ENCODE results near the gene CAV1. TPM values are rescaled to one million over a fixed set of nuclear protein-coding genes. Genes with fewer than 3 reads are reported as not detected.

The CAV1 gene
- total and polyA plus RNA-seq, 2 of the 13 experiments (the other 11 are each of a cell fraction or from before 2014, with no cell fraction given) = 0.40 TPM; not detected in 1

GRCh38 chr7:116535416-116535815 lies 10.6 kb downstream of the CAV1 start:
- H3K4me2 ChIP-seq (ENCODE audit: low read depth, low read length) = no peak overlapping the region
- in situ Hi-C loops (cut with HindIII; ENCODE audit: extremely low pct_ligation_motif_present, low pct_unique_long_range_greater_than_20kb) = no loop called here

More at GRCh38 chr7:116535416-116535815, 10.6 kb downstream of the CAV1 start:
- H3K4me3 ChIP-seq (replicated peaks in 1 of 3; ENCODE audit: insufficient read depth in 1 of 3, low read depth in 2 of 3, low read length in 3 of 3) = no peak overlapping the region
- peaks cover 13% of the 10 kb centered on the region for H3K4me1 ChIP-seq (ENCODE audit: insufficient read depth, low read length)
- no peaks in the 10 kb centered on the region for H3K36me3 ChIP-seq (replicated peaks in 1 of 2; ENCODE audit: control insufficient read depth in 1 of 2, insufficient read depth in 2 of 2, low read length in 2 of 2)
- no peak overlapping the region for H3K9ac ChIP-seq (ENCODE audit: insufficient read depth, low read depth, low read length)
- no peak for DNase-seq (ENCODE audit: low spot score)
- WGBS (ENCODE audit: low lambda C conversion rate) = 32% methylated on average over 1 of the region's 1 CpG
- no TSS peak for BruUV-seq (replicated peaks)
- ChIA-PET POLR2A (no interaction called here), CTCF (ENCODE audit: low intra/inter-chr PET ratio, low total read pairs) (no interaction called here)
- ATAC-seq = no peak
- H3K27ac ChIP-seq (ENCODE audit: extremely low read length, insufficient read depth, low read length) = no peak overlapping the region
- H3K27me3 ChIP-seq (ENCODE audit: control insufficient read depth in 1 of 2, insufficient read depth in 2 of 2, low read length in 2 of 2) = no peaks in the 10 kb centered on the region
- H3K9me3 ChIP-seq (ENCODE audit: low read length) = no peaks in the 10 kb centered on the region
- intact Hi-C loops (cut with micrococcal nuclease; ENCODE audit: unreplicated experiment) = no loop called here
- H2AFZ ChIP-seq (ENCODE audit: low read length) = no peak overlapping the region
- TF ChIP-seq ZNF530 (CRISPR knock-in tag; IDR thresholded peaks at IDR 0.05; ENCODE audit: low read depth) (no peak), MAF1 (CRISPR knock-in tag; IDR thresholded peaks at IDR 0.05; ENCODE audit: borderline replicate concordance) (no peak), GFI1 (CRISPR knock-in tag; IDR thresholded peaks at IDR 0.05; ENCODE audit: borderline replicate concordance) (no peak), TFE3 (CRISPR knock-in tag; IDR thresholded peaks at IDR 0.05) (no peak), ZFP82 (CRISPR knock-in tag; IDR thresholded peaks at IDR 0.05; ENCODE audit: borderline replicate concordance) (no peak), ZNF121 (CRISPR knock-in tag; IDR thresholded peaks at IDR 0.05) (no peak), GPN1 (CRISPR knock-in tag; IDR thresholded peaks at IDR 0.05; ENCODE audit: borderline replicate concordance) (no peak), THYN1 (CRISPR knock-in tag; IDR thresholded peaks at IDR 0.05; ENCODE audit: borderline replicate concordance, low read depth) (no peak), MNT (IDR thresholded peaks at IDR 0.05) (no peak), DDIT3 (CRISPR knock-in tag; IDR thresholded peaks at IDR 0.05) (no peak)
- TF ChIP-seq, protein P1, sequence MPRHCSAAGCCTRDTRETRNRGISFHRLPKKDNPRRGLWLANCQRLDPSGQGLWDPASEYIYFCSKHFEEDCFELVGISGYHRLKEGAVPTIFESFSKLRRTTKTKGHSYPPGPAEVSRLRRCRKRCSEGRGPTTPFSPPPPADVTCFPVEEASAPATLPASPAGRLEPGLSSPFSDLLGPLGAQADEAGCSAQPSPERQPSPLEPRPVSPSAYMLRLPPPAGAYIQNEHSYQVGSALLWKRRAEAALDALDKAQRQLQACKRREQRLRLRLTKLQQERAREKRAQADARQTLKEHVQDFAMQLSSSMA (CRISPR knock-in tag; IDR thresholded peaks at IDR 0.05) = no peak
- TF ChIP-seq, protein P2, sequence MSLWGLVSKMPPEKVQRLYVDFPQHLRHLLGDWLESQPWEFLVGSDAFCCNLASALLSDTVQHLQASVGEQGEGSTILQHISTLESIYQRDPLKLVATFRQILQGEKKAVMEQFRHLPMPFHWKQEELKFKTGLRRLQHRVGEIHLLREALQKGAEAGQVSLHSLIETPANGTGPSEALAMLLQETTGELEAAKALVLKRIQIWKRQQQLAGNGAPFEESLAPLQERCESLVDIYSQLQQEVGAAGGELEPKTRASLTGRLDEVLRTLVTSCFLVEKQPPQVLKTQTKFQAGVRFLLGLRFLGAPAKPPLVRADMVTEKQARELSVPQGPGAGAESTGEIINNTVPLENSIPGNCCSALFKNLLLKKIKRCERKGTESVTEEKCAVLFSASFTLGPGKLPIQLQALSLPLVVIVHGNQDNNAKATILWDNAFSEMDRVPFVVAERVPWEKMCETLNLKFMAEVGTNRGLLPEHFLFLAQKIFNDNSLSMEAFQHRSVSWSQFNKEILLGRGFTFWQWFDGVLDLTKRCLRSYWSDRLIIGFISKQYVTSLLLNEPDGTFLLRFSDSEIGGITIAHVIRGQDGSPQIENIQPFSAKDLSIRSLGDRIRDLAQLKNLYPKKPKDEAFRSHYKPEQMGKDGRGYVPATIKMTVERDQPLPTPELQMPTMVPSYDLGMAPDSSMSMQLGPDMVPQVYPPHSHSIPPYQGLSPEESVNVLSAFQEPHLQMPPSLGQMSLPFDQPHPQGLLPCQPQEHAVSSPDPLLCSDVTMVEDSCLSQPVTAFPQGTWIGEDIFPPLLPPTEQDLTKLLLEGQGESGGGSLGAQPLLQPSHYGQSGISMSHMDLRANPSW (CRISPR knock-in tag; IDR thresholded peaks at IDR 0.05; ENCODE audit: borderline replicate concordance) = no peak
- TF ChIP-seq, protein P3, sequence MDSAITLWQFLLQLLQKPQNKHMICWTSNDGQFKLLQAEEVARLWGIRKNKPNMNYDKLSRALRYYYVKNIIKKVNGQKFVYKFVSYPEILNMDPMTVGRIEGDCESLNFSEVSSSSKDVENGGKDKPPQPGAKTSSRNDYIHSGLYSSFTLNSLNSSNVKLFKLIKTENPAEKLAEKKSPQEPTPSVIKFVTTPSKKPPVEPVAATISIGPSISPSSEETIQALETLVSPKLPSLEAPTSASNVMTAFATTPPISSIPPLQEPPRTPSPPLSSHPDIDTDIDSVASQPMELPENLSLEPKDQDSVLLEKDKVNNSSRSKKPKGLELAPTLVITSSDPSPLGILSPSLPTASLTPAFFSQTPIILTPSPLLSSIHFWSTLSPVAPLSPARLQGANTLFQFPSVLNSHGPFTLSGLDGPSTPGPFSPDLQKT (CRISPR knock-in tag; IDR thresholded peaks at IDR 0.05; ENCODE audit: borderline replicate concordance) = no peak
- no peak for FAIRE-seq
- no peaks in the 10 kb centered on the region for H3K79me2 ChIP-seq (ENCODE audit: insufficient read depth, low read length)
- H4K20me1 ChIP-seq (ENCODE audit: insufficient read depth, low read length) = no peaks in the 10 kb centered on the region

Measured in HepG2 (cell line).